Esophagus (tissue), 2 donors: Measurements from ENCODE around the gene RBM22. TPM values are rescaled to one million over a fixed set of nuclear protein-coding genes. Genes with fewer than 3 reads are reported as not detected.
A peak's percentile ranks its signal among the peaks of the same experiment; 100 is the strongest.
"Not testable (repeated sequence)": the region's sequence is repeated elsewhere in the genome, so short reads cannot be mapped to it uniquely, and the experiment has no call there.

ENCODE experiments used
- H3K27ac ChIP-seq, 2 donors: one replicate each; pipeline ENCODE4 v1.5.1; 2013; ENCODE audit warnings: low read depth in 2 of 2, mild to moderate bottlenecking in 2 of 2, inconsistent platforms in 1 of 2, low read length in 1 of 2, moderate library complexity in 1 of 2
- H3K27me3 ChIP-seq, 2 donors: one replicate each; pipeline ENCODE4 v1.6.1; 2013; ENCODE audit warnings: low read length in 2 of 2, control low read depth in 1 of 2, mild to moderate bottlenecking in 1 of 2; ENCODE audit not compliant: insufficient read depth in 2 of 2, control insufficient read depth in 1 of 2
- H3K36me3 ChIP-seq, 2 donors: one replicate each; pipeline ENCODE4 v1.6.1; 2013; ENCODE audit warnings: low read length in 1 of 2; ENCODE audit not compliant: control insufficient read depth in 2 of 2, insufficient read depth in 2 of 2
- H3K4me1 ChIP-seq, 2 donors: one replicate each; pipeline ENCODE4 v1.6.1; 2013; ENCODE audit warnings: low read length in 1 of 2; ENCODE audit not compliant: control insufficient read depth in 2 of 2, insufficient read depth in 2 of 2
- H3K4me3 ChIP-seq, 2 donors: one replicate each; pipeline ENCODE4 v1.5.1; 2013; ENCODE audit warnings: low read length in 2 of 2, mild to moderate bottlenecking in 2 of 2, low read depth in 1 of 2, moderate library complexity in 1 of 2
- H3K9me3 ChIP-seq, 2 donors: one replicate each; pipeline ENCODE4 v1.6.1; 2013; ENCODE audit warnings: mild to moderate bottlenecking in 2 of 2, low read depth in 1 of 2, low read length in 1 of 2, moderate library complexity in 1 of 2; ENCODE audit not compliant: control insufficient read depth in 2 of 2, insufficient read depth in 1 of 2
- WGBS, 2 donors: extraction: QIAGEN DNeasy Blood & Tissue Kit; methylation state at CpG; one replicate each; pipeline ENCODE4 v1.1.7; 2013; 5-methylcytosine and 5-hydroxymethylcytosine counted together
- polyA plus RNA-seq, 2 donors: library from polyadenylated mRNA; stranded (reverse); fragments of 200-250 nt; gene quantifications; one replicate each; pipeline ENCODE4 v1.2.3, GENCODE V29; 2013
- donor health status: healthy with polysubstance abuse.
- donor health status: Bipolar disorder and iron deficiency.

The RBM22 gene
- polyA plus RNA-seq, result 10 to 100 TPM; 16.2 to 18.4 TPM

- peak within 1 kb of the TSS; percentile 89 for H3K4me3 ChIP-seq
- no peaks in the 10 kb centered on the region for H3K9me3 ChIP-seq
- H3K27ac ChIP-seq, result peak within 1 kb of the TSS; percentile 91 to 98
- H3K4me1 ChIP-seq, result no peaks in the 10 kb centered on the region
- H3K36me3 ChIP-seq, result peaks cover 2 to 4% of the 10 kb centered on the region in 2 donors
- no peaks in the 10 kb centered on the region for H3K27me3 ChIP-seq
- WGBS, 2 donors, result 0% methylated on average over 56 to 59 of the region's 59 CpGs
These were observed at the start of gene RBM22 for GRCh38 chr5:150700594-150701377. TSS of gene RBM22 (minus strand) at chr5:150701062. CDS start at chr5:150700985, 77 bp downstream.

- no peak overlapping the region for H3K4me3 ChIP-seq
- 56 to 65% methylated on average over 2 of the region's 2 CpGs for WGBS, 2 donors
- no peaks in the 10 kb centered on the region for H3K27me3 ChIP-seq
- no peak overlapping the region for H3K27ac ChIP-seq
- no peaks in the 10 kb centered on the region for H3K9me3 ChIP-seq
- H3K4me1 ChIP-seq, result no peaks in the 10 kb centered on the region
- H3K36me3 ChIP-seq, result peaks cover 0 to 6% of the 10 kb centered on the region in 2 donors
These were observed 49.6 kb upstream of the RBM22 start for GRCh38 chr5:150750469-150750868.

- H3K9me3 ChIP-seq, H3K36me3 ChIP-seq, H3K27me3 ChIP-seq, H3K4me1 ChIP-seq, H3K4me3 ChIP-seq, H3K27ac ChIP-seq: not testable (repeated sequence)
- WGBS, 2 donors, result 89 to 96% methylated on average over 9 of the region's 9 CpGs
These were observed 42.3 kb upstream of the RBM22 start for GRCh38 chr5:150743142-150743488.

- not testable (repeated sequence) for H3K36me3 ChIP-seq, H3K9me3 ChIP-seq, H3K27ac ChIP-seq, H3K4me3 ChIP-seq, H3K27me3 ChIP-seq, H3K4me1 ChIP-seq
- 91 to 94% methylated on average over 15 to 18 of the region's 18 CpGs for WGBS, 2 donors
These were observed 41.7 kb upstream of the RBM22 start for GRCh38 chr5:150742455-150743141.

- no peaks in the 10 kb centered on the region for H3K27me3 ChIP-seq
- no peaks in the 10 kb centered on the region for H3K36me3 ChIP-seq
These were observed 40.1 kb upstream of the RBM22 start for GRCh38 chr5:150740992-150741391.

GRCh38 chr5:150738862-150739261 is 38.0 kb upstream of the RBM22 start:
- no peak overlapping the region for H3K27ac ChIP-seq
- no peaks in the 10 kb centered on the region for H3K27me3 ChIP-seq
- H3K36me3 ChIP-seq, result peaks cover 0 to 6% of the 10 kb centered on the region in 2 donors
- WGBS, 2 donors, result 94 to 95% methylated on average over 7 of the region's 7 CpGs
- H3K4me1 ChIP-seq, result peaks cover 0 to 2% of the 10 kb centered on the region in 2 donors
- no peak overlapping the region for H3K4me3 ChIP-seq
- H3K9me3 ChIP-seq, result no peaks in the 10 kb centered on the region

More at GRCh38 chr5:150740992-150741391, 40.1 kb upstream of the RBM22 start:
- H3K27ac ChIP-seq, result no peak overlapping the region
- no peaks in the 10 kb centered on the region for H3K4me1 ChIP-seq
- H3K4me3 ChIP-seq, result no peak overlapping the region
- H3K9me3 ChIP-seq, result no peaks in the 10 kb centered on the region

GRCh38 chr5:150734579-150735384 is 33.9 kb upstream of the RBM22 start:
- peaks cover 5 to 8% of the 10 kb centered on the region in 2 donors for H3K36me3 ChIP-seq

GRCh38 chr5:150731669-150732242 is 30.9 kb upstream of the RBM22 start:
- WGBS, 2 donors, result 92 to 93% methylated on average over 6 of the region's 6 CpGs
- H3K27me3 ChIP-seq, result no peaks in the 10 kb centered on the region
- H3K4me3 ChIP-seq, result no peak overlapping the region
- no peaks in the 10 kb centered on the region for H3K9me3 ChIP-seq
- peaks cover 0 to 2% of the 10 kb centered on the region in 2 donors for H3K4me1 ChIP-seq
- peaks cover 5 to 8% of the 10 kb centered on the region in 2 donors for H3K36me3 ChIP-seq
- H3K27ac ChIP-seq, result no peak overlapping the region

More at GRCh38 chr5:150734579-150735384, 33.9 kb upstream of the RBM22 start:
- no peaks in the 10 kb centered on the region for H3K9me3 ChIP-seq
- no peak overlapping the region for H3K4me3 ChIP-seq
- peaks cover 0 to 2% of the 10 kb centered on the region in 2 donors for H3K4me1 ChIP-seq
- H3K27me3 ChIP-seq, result no peaks in the 10 kb centered on the region
- H3K27ac ChIP-seq, result no peak overlapping the region
- 82 to 90% methylated on average over 7 of the region's 7 CpGs for WGBS, 2 donors

GRCh38 chr5:150729859-150730258 is 29.0 kb upstream of the RBM22 start:
- no peaks in the 10 kb centered on the region for H3K27me3 ChIP-seq
- no peak overlapping the region for H3K27ac ChIP-seq
- H3K36me3 ChIP-seq, result peaks cover 7 to 8% of the 10 kb centered on the region in 2 donors
- no peaks in the 10 kb centered on the region for H3K9me3 ChIP-seq
- H3K4me3 ChIP-seq, result no peak overlapping the region
- H3K4me1 ChIP-seq, result peaks cover 0 to 2% of the 10 kb centered on the region in 2 donors
- 86 to 92% methylated on average over 4 of the region's 4 CpGs for WGBS, 2 donors
